BLaER1 treated with 17β-estradiol and CSF1 and Interleukin-3, amounts not matched to agents 10 nM and 100 nM (cell line): ENCODE measurements around the gene C17orf113.

Source experiments
- H3K27ac ChIP-seq, 11 experiments: shearing (Covaris generic); formaldehyde crosslinking; 2 replicates each; pipeline ENCODE4 v1.8.1; 2022
- H3K27me3 ChIP-seq, 11 experiments: shearing (Covaris generic); formaldehyde crosslinking; 2 replicates each; pipeline ENCODE4 v1.8.1; 2022
- H3K36me3 ChIP-seq, 11 experiments: shearing (Covaris generic); formaldehyde crosslinking; 2 replicates each; pipeline ENCODE4 v1.8.1; 2022
- H3K4me1 ChIP-seq, 10 experiments: shearing (Covaris generic); formaldehyde crosslinking; 2 replicates each; pipeline ENCODE4 v1.8.1; 2022
- H3K4me2 ChIP-seq, 11 experiments: shearing (Covaris generic); formaldehyde crosslinking; 2 replicates each; pipeline ENCODE4 v1.8.1; 2022
- H3K4me3 ChIP-seq, 10 experiments: shearing (Covaris generic); formaldehyde crosslinking; 2 replicates each; pipeline ENCODE4 v1.8.1; 2022
- H3K9ac ChIP-seq, 11 experiments: shearing (Covaris generic); formaldehyde crosslinking; 2 replicates each; pipeline ENCODE4 v1.8.1; 2022
- H3K9me3 ChIP-seq, 11 experiments: shearing (Covaris generic); formaldehyde crosslinking; replicated peaks in 1 of 11; 2 replicates each; pipeline ENCODE4 v1.8.1; 2022
- H4K20me1 ChIP-seq, 11 experiments: shearing (Covaris generic); formaldehyde crosslinking; 2 replicates each; pipeline ENCODE4 v1.8.1; 2022
- Cebpa-rat ChIP-seq, 11 experiments: shearing (Covaris generic); IDR thresholded peaks; 2 replicates each; pipeline ENCODE4 v1.8.1; 2022

Gene C17orf113

DNA sequence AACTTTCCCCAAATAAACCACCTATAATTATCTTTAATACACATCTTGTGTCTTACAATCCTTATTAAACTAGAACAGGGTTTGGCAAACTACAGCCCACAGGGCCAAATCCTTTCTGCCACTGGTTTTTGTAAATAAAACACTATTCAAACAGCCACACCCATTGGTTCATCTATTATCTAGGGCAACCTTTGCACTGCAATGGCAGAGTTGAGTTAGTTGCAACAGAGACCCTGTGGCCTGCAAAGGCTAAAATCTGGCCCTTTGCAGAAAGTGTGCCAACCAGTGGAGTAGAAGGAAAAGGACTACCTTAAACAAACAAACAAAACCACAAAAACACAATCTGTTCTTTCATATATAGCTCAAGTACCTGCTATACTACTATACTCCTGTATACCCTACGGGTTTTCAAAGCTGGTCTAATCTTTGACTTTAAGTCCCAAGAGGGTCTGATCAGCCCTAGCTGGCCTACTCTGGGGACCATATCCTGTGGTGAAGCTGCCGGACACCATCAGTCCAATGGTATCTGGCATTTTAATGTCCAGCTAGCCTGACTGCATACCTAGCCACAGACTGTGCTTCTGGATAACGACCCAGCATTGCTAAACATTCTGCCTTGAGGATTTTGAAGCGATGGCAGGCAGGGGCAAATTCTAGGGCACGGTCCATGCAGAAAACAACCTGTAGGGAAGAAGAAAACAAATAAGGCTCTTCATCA is 60.5 kb downstream of the C17orf113 start:
- Histone ChIP-seq H3K9me3 (no peaks in the 10 kb centered on the region), H3K9ac (no peak overlapping the region), H3K27ac (no peak overlapping the region), H4K20me1 (peaks cover 6 to 74% (median 27%) of the 10 kb centered on the region in 11 experiments; a peak in 17 of 22 replicates), H3K4me2 (no peak overlapping the region), H3K36me3 (peaks cover 97 to 100% (median 99%) of the 10 kb centered on the region in 11 experiments), H3K4me1 (peaks cover 0 to 29% (median 15%) of the 10 kb centered on the region in 10 experiments; a peak in 13 of 20 replicates), H3K4me3 (no peak overlapping the region), H3K27me3 (no peaks in the 10 kb centered on the region)
- TF ChIP-seq Cebpa-rat (IDR thresholded peaks at IDR 0.05) = no peak

DNA sequence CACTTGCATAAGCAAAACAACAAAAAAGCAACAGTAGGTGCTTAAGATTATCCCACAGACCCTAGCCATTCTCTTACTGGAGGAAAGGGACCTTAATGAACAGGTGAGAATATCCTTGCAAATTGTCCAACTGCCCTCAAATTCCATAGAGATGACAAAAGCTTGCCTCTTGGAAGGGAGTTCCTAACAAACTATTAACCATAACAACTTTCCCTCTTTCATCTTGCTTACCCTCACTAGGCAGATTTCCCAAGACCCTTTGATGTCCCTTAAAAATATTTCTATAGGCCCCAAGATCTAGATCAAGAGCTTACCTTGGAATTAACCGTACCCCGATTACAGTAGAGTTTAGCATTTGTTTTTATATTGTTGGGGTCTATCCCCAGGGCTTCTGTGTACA is 62.0 kb downstream of the C17orf113 start:
- peak overlapping the region in 6 of 11 experiments; percentile 13 to 51 (median 42); a peak in 7 of 22 replicates for H3K4me2 ChIP-seq
- no peak overlapping the region for H3K4me3 ChIP-seq
- peaks cover 99 to 100% (median 100%) of the 10 kb centered on the region in 11 experiments for H3K36me3 ChIP-seq
- no peaks in the 10 kb centered on the region for H3K9me3 ChIP-seq
- peaks cover 0 to 29% (median 15%) of the 10 kb centered on the region in 10 experiments; a peak in 13 of 20 replicates for H3K4me1 ChIP-seq
- no peak for TF ChIP-seq Cebpa-rat (IDR thresholded peaks at IDR 0.05)
- no peaks in the 10 kb centered on the region for H3K27me3 ChIP-seq
- H3K9ac ChIP-seq = 0 out of 22 replicates have a peak overlapping the region, but pooled peaks of 1 of the 11 experiments have one; percentile 3
- peaks cover 4 to 76% (median 24%) of the 10 kb centered on the region in 11 experiments; a peak in 16 of 22 replicates for H4K20me1 ChIP-seq
- H3K27ac ChIP-seq = peak overlapping the region in 2 of 11 experiments; percentile 6 to 26; a peak in 1 of 22 replicates
